Measurements from ENCODE around the gene PKP2. TPM values are rescaled to one million over a fixed set of nuclear protein-coding genes. Genes with fewer than 3 reads are reported as not detected.
"Not testable (repeated sequence)": the region's sequence is repeated elsewhere in the genome, so short reads cannot be mapped to it uniquely, and the experiment has no call there.

PKP2 gene
- total RNA-seq, 1 experiment from 2014 or later: 18.4 TPM

- no peak overlapping the region for H3K23ac ChIP-seq (ENCODE audit: insufficient read length, low read depth, low read length)
- H3K79me1 ChIP-seq (ENCODE audit: insufficient read depth, low read depth, low read length, poor library complexity, severe bottlenecking): no peaks in the 10 kb centered on the region
- Mint-ChIP-seq H3K27ac (no peak overlapping the region; a peak in 2 of 7 replicates), H3K36me3 (ENCODE audit: insufficient read depth in 1 of 3, low read depth in 3 of 3) (peaks cover 0 to 12% (median 4%) of the 10 kb centered on the region in 3 experiments; a peak in 3 of 7 replicates), H3K27me3 (ENCODE audit: low read depth) (no peaks in the 10 kb centered on the region), H3K9me3 (no peaks in the 10 kb centered on the region), H3K4me1 (peaks cover 8% of the 10 kb centered on the region in 2 experiments), H3K4me3 (no peak overlapping the region)
- no peak overlapping the region for H4K91ac ChIP-seq (ENCODE audit: insufficient read length, low read depth, low read length)
- no peak overlapping the region for H3K4me2 ChIP-seq (ENCODE audit: insufficient read depth, insufficient read length, low read length)
- H3K27me3 ChIP-seq (ENCODE audit: insufficient read depth, low read length): no peaks in the 10 kb centered on the region
- no peak overlapping the region for H3K18ac ChIP-seq (ENCODE audit: insufficient read length, low read depth, low read length)
- no peak overlapping the region for H2BK120ac ChIP-seq (ENCODE audit: low read depth, low read length, poor library complexity, severe bottlenecking)
- no peak overlapping the region for H3K56ac ChIP-seq (ENCODE audit: insufficient read length, low read depth, low read length)
- H3T11ph ChIP-seq (ENCODE audit: low read length): no peak overlapping the region
- no peak overlapping the region for H2BK15ac ChIP-seq (ENCODE audit: low read depth, low read length)
- DNase-seq: no peak
- no peaks in the 10 kb centered on the region for H4K20me1 ChIP-seq (ENCODE audit: control insufficient read depth, insufficient read depth, insufficient read length)
- no peaks in the 10 kb centered on the region for H3K79me2 ChIP-seq (ENCODE audit: insufficient read depth, low read length)
- H4K8ac ChIP-seq (replicated peaks; ENCODE audit: insufficient read length, low read depth, low read length): no peak overlapping the region
- H3K27ac ChIP-seq (ENCODE audit: insufficient read length, low read depth, low read length): no peak overlapping the region
- H2BK12ac ChIP-seq (ENCODE audit: insufficient read length, low read depth, low read length): no peak overlapping the region
- no peak overlapping the region for H3K14ac ChIP-seq (ENCODE audit: insufficient read depth, low read length)
- no peak overlapping the region for H2BK20ac ChIP-seq (ENCODE audit: low read depth, low read length, poor library complexity, severe bottlenecking)
- H3K9ac ChIP-seq (ENCODE audit: extremely low read depth, insufficient read length, low read length): no peak overlapping the region
- WGBS (ENCODE audit: extremely low coverage, insufficient read length, low lambda C conversion rate): no CpG with 5 or more reads among the region's 7 CpGs
- TF ChIP-seq CTCF (conservative IDR thresholded peaks at IDR 0.05): no peak
- H2AK5ac ChIP-seq (ENCODE audit: insufficient read length, low read length): no peak overlapping the region
- no peaks in the 10 kb centered on the region for H3K23me2 ChIP-seq (ENCODE audit: insufficient read length, low read depth, low read length, poor library complexity, severe bottlenecking)
- no peak overlapping the region for H2AFZ ChIP-seq (ENCODE audit: low read length)
- no peak overlapping the region for H4K5ac ChIP-seq (ENCODE audit: insufficient read length, low read depth, low read length)
- H3K9me3 ChIP-seq (ENCODE audit: control insufficient read depth, low read depth, low read length): no peaks in the 10 kb centered on the region
- H3K4ac ChIP-seq (ENCODE audit: low read depth, low read length): no peak overlapping the region
- H2BK5ac ChIP-seq (ENCODE audit: insufficient read length, low read length): no peak overlapping the region
- H3K4me1 ChIP-seq (ENCODE audit: insufficient read depth, low read length): no peaks in the 10 kb centered on the region
These were observed 33.4 kb downstream of the PKP2 start for GRCh38 chr12:32863128-32863527.

GRCh38 chr12:32861658-32862057, 34.9 kb downstream of the PKP2 start:
- H3K9ac ChIP-seq (ENCODE audit: extremely low read depth, insufficient read length, low read length); H2BK15ac ChIP-seq (ENCODE audit: low read depth, low read length); H2BK12ac ChIP-seq (ENCODE audit: insufficient read length, low read depth, low read length); H4K20me1 ChIP-seq (ENCODE audit: control insufficient read depth, insufficient read depth, insufficient read length); H3K9me3 ChIP-seq (ENCODE audit: control insufficient read depth, low read depth, low read length); H3K4me1 ChIP-seq (ENCODE audit: insufficient read depth, low read length); DNase-seq; H3K4me1 Mint-ChIP-seq; H3K27ac ChIP-seq (ENCODE audit: insufficient read length, low read depth, low read length); H4K5ac ChIP-seq (ENCODE audit: insufficient read length, low read depth, low read length); H3K79me2 ChIP-seq (ENCODE audit: insufficient read depth, low read length); H4K91ac ChIP-seq (ENCODE audit: insufficient read length, low read depth, low read length); H3K23ac ChIP-seq (ENCODE audit: insufficient read length, low read depth, low read length); H3K4ac ChIP-seq (ENCODE audit: low read depth, low read length); H3K4me3 Mint-ChIP-seq; H3K56ac ChIP-seq (ENCODE audit: insufficient read length, low read depth, low read length); H3K4me2 ChIP-seq (ENCODE audit: insufficient read depth, insufficient read length, low read length); H3K14ac ChIP-seq (ENCODE audit: insufficient read depth, low read length); H2BK5ac ChIP-seq (ENCODE audit: insufficient read length, low read length); H2AFZ ChIP-seq (ENCODE audit: low read length); H3K9me3 Mint-ChIP-seq; H3K27me3 Mint-ChIP-seq (ENCODE audit: low read depth); H3T11ph ChIP-seq (ENCODE audit: low read length); H3K36me3 Mint-ChIP-seq (ENCODE audit: insufficient read depth in 1 of 3, low read depth in 3 of 3); H3K27me3 ChIP-seq (ENCODE audit: insufficient read depth, low read length); H2BK20ac ChIP-seq (ENCODE audit: low read depth, low read length, poor library complexity, severe bottlenecking); H3K23me2 ChIP-seq (ENCODE audit: insufficient read length, low read depth, low read length, poor library complexity, severe bottlenecking); H2AK5ac ChIP-seq (ENCODE audit: insufficient read length, low read length); H3K18ac ChIP-seq (ENCODE audit: insufficient read length, low read depth, low read length); H3K27ac Mint-ChIP-seq; H3K79me1 ChIP-seq (ENCODE audit: insufficient read depth, low read depth, low read length, poor library complexity, severe bottlenecking); H2BK120ac ChIP-seq (ENCODE audit: low read depth, low read length, poor library complexity, severe bottlenecking); H4K8ac ChIP-seq (replicated peaks; ENCODE audit: insufficient read length, low read depth, low read length): not testable (repeated sequence)
- no CpG with 5 or more reads among the region's 2 CpGs for WGBS (ENCODE audit: extremely low coverage, insufficient read length, low lambda C conversion rate)
